Activated gamma-delta T cell treated with Interleukin-2 at 50 U/mL for 16 hours (primary cell): Measurements from ENCODE around the gene LANCL1.

Source experiments
- DNase-seq: peaks from one replicate; pipeline ENCODE4 v3.0.0-alpha.2; 2020

Gene LANCL1

GRCh38 chr2:210387074-210387473 is 89.5 kb downstream of the LANCL1 start:
- no peak for DNase-seq
